GM10847 (cell line): Measurements from ENCODE around the gene MIF4GD.

Source experiments
- POLR2A ChIP-seq: IDR thresholded peaks from 2 replicates; pipeline ENCODE4 v1.6.1; 2011; ENCODE audit not compliant: insufficient read length; ENCODE audit errors: extremely low read depth

Gene MIF4GD

DNA sequence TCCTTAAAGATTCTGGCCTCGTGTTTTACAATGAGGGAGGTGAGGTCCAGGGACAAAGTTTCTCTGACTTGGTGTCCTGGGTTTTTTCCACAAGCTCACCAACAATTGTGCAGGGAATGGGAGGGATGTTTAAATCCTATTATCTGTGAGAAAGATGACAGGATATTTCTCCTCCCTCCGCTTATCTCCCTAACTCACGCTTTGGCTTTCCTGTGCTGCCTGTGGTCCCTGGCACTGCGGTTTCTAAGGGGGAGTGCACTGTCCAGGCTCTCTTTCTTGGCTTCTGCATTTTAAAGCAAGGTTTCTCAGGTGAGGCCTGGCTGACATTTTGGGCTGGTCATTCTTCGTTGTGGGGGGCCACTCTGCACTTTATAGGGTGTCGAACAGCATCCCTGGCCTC lies 26.0 kb downstream of the MIF4GD start:
- TF ChIP-seq POLR2A = no peak

DNA sequence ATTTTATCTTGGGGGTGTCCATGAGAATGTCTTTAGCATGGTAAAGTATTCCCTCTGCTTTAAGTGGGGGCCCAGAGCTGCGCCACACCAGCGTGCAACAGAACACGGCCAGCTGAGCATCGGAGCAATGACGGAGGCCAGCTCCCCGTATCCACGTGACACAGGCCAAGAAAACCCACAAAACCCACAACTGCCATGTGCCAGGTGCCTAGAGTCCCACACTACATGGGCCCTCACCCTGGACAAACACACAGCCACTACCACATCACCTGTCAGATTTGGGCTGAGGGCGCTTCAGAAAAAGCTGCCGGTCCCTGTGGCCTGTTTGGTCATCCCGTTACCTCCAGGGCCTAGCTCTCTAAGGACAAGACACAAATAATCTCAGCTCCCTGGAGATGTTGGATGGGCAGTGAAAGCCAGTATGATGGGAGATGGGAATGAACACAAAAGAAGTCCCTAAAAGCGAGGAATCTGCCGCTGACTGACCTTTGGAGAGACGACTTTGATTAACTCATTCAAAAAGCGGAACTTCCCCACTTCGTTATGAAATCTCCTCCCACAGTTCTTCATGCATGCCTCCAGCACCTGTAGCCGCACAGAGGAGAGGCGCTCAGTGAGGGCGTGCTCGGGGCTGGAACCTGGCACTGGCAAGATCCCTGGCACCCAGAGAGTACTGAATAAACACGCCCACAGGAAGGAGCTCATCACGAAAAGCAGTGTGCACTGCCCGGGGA lies 26.7 kb downstream of the MIF4GD start:
- TF ChIP-seq POLR2A = no peak

DNA sequence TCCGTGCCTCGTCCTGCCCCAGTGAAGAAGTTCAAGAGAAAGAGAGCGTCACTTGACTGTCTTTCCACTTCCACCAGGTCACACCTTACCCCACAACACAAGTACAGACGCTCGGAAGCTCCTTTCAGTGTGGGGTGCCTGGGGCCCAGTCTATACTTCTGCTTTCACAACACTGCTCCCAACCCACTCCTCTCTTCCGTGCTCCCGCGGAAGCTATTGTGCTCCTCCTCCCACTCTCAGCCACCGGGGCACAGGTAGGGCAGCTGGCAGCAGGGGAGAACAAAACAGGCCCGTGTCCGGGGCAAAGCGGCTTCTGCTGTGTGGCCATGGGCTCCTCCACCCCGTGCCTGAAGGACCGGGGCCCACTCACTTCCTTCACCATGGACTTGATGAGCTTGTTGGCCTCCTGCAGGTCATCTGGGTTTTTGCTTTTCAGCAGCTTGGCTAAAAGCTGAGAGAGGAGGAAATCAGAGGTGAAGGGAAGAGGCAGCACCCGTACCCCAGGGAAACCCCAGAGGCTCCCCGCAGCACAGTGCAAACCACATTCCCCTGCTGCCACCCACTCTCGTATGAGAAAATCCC lies 28.5 kb downstream of the MIF4GD start:
- no peak for TF ChIP-seq POLR2A

DNA sequence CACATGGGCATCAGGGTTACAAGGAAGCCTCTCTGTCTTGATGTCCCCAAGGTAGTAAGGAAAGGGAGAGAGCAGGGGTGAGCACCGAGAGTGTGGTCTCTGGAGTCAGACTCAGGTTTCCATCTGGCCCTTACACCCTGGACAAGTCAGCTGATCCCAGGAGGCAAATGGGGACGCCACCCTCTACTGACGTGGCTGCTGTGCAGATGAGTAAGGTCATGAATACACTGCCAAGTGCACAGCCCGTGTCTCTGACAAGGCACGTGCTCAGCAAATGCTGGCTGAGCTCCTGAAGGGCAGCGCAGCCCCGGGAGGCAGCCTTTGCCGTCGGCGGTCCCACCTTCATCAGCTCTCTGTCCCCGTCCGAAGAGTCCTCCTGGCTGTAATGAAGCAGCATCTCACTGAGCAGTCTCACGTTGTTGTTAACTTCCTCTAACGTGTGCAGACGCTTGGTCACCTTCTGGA lies 29.0 kb downstream of the MIF4GD start:
- no peak for TF ChIP-seq POLR2A

DNA sequence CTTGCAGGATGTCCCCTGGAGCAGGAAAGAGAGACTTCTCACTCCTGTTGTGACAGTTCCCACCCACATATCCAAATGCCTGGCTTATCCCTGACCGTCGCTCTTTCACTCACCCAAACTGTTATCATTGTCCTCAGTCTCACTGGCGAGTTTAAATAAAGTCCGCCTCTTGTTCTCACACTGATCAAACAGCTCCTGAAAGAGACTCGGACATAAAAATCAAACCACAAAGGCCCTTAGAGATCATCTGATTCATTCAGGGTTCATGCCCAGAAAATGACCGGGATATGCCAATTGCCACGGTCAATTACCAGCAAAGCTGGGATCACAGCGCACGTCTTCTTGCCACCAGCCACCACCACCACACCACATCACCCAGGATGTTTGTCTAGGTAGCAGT lies 29.5 kb downstream of the MIF4GD start:
- TF ChIP-seq POLR2A = no peak

DNA sequence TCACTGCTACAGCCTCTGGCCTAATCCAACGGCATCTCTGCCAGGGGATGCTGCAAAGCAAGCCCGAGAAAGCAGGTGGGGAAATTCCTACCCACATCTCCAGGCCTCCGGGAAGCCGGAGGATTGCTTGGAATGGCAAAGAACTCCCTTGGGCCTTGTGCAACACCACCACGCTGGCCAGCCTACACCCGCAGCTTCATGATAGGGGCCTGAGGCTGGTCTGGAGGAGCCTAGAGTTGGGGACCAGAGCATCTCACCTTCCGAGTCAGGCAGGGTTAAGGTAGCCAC lies 29.9 kb downstream of the MIF4GD start:
- TF ChIP-seq POLR2A = no peak

DNA sequence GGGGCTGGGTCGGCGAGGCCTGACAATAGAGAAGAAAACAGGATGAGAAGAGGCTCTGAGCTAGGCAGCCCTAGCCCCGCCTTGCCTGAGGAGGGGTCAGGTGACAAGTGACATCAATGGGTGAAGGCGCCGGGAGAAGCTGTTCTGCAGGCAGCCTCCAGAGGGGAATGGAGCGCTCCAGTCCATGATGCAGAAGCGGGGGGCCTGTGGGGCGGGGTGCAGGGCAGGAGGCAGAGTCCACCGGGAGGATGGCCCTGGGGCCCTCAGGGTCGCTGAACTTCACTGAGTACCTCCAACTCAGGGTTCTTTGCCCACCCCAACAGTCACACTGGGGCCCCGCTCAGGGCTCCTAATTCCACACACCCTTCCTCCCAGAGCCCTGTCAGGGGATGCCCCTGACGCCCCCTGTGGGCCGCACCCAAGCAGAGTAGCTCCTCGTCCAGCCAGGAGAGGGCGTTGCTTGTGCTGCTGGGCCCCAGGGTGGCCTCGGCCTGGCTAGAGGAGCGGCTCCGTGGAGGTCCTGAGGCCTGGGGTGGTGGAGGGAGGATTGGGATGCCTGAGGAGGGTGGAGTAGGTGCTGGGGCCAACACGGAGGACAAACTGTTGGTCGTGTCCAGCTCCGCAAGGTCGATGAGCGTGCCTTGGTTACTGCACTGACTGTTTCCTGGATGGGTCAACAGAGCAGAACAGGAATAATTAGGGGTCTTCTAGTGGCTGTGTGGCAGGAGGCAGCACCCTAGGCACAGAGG lies 30.5 kb downstream of the MIF4GD start:
- no peak for TF ChIP-seq POLR2A

DNA sequence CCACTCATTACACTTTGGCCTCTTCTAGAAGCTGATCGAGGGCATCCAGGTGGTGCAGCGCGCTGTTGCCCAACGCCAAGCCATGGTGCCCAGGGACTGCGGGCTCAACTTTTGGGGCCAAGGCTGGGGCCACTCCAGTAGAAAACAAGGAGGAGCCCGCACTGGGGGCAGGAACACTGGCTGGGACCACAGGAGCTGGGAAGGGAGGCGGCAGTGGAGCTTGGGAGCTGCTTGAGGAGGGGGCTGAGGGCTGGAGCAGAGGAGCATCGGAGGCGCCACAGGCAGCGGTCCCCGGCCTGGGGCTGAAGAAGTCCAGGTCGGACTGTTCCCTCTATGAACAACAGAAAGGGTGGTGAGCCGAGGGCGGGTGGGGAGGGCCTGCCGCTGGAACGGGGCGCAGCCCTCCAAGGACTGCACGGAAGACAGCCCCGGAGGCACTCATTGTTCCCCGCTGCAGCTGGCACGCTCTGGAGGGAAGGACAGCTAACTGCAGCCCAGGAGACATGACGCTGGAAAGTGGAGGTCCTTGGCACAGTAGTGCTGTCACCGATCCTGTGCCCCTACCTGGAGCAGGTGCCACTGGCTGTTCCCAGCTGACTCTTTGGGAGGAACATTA lies 31.1 kb downstream of the MIF4GD start:
- TF ChIP-seq POLR2A = no peak

DNA sequence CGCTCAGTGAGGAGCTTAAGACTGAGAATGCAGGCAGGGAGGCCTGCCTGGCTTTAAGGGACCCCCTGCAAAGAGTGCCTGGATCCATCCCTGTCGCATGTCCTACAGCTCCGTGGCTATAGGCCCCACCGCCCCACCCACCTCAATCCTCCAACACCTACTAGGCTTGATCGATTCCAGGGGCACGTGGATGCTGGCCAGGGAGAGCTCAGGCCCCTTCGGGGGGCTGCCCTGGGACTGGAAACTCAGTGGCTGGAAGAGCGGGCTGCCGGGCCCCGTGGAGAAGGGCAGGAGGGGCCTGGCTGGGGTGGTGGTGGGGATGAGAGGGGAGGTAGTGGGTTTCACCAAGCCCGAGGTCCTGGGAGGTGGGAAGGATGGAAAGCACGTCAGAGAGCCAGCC lies 31.8 kb downstream of the MIF4GD start:
- no peak for TF ChIP-seq POLR2A

DNA sequence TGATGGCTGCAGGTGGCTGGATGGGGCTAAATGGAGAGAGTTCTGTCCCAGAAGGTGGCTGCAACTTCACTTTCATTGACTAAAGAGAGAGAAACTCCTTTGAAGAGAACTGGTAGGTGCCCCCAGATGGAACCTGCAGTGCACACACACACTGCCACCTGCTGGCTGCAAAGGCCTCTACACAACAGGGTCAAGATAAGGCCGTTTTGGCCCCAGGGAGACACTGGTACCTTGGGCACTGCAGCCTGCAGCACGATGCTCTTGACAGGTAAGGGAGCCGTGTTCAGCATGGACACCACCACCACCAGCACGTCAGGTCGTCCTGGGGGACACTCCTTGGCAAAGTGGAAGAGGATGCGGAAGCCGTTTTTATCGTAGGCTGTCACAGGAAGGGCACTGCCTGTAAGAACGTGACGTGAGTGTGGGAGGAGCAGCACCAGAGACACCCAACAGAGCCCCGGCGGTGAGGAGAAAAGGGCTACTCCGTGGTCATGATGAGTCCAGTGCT lies 32.3 kb downstream of the MIF4GD start:
- no peak for TF ChIP-seq POLR2A

DNA sequence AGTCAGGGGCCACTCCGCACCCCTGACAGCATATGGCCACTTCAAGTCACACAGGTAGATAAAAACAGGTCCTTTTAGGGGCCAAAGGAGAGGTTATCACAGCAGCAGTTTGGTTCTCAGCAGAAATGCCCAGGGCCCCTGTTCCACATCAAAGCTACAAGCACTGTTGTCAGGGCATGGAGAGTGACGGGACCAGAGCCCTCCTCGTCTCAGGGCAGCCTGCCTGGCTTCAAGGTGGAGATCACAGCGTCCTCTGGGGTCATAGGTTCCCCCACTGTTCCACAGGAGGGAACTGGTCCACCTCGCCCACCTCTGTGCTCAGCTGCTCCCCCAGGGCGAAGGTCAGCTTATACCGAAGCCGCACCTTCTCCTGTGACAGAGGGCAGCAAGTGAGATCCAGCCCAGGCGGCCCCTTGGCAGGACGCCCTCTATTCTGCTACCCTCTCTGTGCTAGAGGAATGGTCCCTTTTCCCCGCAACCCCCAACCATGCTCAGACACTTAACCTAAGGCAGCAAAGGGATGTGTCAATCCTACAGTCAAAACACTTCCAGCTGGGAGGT lies 32.9 kb downstream of the MIF4GD start:
- TF ChIP-seq POLR2A = no peak

DNA sequence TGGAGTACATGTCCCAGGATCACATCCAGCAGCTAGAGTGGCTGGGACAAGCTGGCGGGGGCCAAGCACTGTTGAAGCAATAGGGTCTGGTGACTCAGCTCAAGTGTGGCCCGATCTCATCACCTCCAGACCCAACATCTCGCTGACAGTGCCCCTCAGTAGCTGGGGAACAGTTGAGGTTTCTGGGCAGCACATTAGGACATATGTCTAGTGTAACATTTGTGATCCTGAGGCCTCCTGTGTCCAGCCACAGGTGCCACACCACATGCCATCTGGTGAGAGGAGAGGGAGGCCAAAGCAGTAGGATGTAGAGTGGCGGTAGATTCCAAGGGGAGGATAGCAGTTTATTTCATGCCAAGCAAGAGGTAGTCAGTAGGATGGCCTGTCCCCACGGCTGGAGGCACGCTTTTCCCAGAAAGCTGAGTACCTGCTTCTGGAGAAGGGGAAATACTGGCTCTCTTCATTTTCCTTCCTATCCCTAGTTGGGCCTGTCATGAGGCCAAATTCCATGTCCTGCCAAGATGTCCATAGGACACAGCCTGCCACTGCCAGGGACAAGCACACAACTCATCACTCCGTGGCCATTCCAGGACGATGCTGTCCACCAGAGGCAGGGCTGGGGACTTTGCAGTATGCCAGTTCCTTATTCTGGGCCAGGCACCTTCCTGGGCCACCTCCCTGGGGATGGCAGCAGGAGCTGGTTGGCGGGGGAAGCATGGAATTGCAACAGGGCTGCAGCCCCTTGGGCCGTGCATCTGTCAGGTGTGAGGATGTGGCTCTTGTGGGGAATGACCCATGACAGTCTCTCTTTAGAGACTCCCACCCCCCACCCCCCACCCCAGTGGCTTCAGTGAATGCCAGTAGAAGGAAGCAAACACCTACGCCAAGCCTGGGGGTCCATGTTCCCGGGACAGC lies 33.7 kb downstream of the MIF4GD start:
- TF ChIP-seq POLR2A = peak; percentile 7

DNA sequence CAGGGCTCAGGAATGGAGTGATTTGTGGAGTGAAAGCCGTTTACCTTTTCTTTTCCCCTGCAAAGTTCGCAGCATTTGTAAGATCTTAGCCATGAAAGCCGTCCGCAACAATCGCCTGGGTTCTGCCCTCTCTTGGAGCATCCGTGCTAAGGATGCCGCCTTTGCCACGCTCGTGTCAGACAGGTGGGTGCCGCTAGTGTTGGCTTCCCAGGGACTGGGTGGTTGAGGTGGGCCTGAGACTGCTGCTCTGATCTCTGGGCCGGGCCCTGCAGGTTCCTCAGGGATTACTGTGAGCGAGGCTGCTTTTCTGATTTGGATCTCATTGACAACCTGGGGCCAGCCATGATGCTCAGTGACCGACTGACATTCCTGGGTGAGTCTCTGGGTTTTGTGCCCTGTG lies 38.2 kb downstream of the MIF4GD start:
- TF ChIP-seq POLR2A = no peak

DNA sequence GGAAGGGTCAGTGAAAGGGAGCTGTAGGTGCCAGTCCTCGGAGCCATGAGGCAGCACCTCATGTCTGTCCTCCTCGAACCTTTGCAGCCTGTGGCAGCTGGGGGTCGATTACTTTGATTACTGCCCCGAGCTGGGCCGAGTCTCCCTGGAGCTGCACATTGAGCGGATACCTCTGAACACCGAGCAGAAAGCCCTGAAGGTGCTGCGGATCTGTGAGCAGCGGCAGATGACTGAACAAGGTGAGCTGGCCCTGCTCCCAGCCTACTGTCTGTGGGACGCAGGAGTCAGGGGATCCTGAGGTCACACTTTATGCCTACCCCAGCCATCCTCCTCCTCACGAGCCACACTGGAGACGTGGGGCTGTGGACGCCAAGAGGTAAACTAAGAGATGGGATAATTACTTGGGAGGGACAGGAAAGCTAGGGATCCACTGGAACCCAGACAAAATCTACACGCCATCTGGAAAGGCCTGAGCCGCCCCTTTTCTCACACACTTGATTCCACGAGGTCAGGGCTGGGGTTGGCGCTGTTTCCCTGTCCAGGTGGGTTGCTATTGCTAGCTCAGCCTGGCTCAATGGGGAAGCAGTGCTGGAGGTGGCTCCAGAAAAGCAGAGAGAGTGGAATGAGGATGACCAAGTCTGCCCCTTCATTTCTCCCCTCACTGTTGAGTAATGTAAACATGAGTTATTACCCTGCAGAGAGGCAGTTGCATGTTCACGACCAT lies 39.1 kb downstream of the MIF4GD start:
- no peak for TF ChIP-seq POLR2A
